Parathyroid adenoma (tissue), 2 donors: ENCODE results near the gene ANKRD30A.

Experiments used
- H2AFZ ChIP-seq: fragments of 300-600 bp; sonication (generic); one replicate; pipeline ENCODE4 v1.7.0; 2017; ENCODE audit warnings: antibody characterized with exemption, mild to moderate bottlenecking
- H3K27ac ChIP-seq: fragments of 300-600 bp; sonication (generic); one replicate; pipeline ENCODE4 v1.7.0; 2017
- H3K27me3 ChIP-seq: fragments of 300-600 bp; sonication (generic); one replicate; pipeline ENCODE4 v1.7.0; 2017; ENCODE audit warnings: low read length; ENCODE audit not compliant: control insufficient read depth, insufficient read depth
- H3K36me3 ChIP-seq: fragments of 300-600 bp; sonication (generic); one replicate; pipeline ENCODE4 v1.7.0; 2017; ENCODE audit warnings: low read length; ENCODE audit not compliant: control insufficient read depth, insufficient read depth
- H3K4me1 ChIP-seq: fragments of 300-600 bp; sonication (generic); one replicate; pipeline ENCODE4 v1.7.0; 2017; ENCODE audit warnings: control low read depth
- H3K4me2 ChIP-seq: fragments of 300-600 bp; sonication (generic); one replicate; pipeline ENCODE4 v1.7.0; 2017; ENCODE audit warnings: low read length
- H3K4me3 ChIP-seq: fragments of 300-600 bp; sonication (generic); one replicate; pipeline ENCODE4 v1.7.0; 2017; ENCODE audit warnings: low read depth, low read length
- H3K79me2 ChIP-seq: fragments of 300-600 bp; sonication (generic); one replicate; pipeline ENCODE4 v1.7.0; 2017; ENCODE audit warnings: control low read depth
- H3K9ac ChIP-seq: fragments of 300-600 bp; sonication (generic); one replicate; pipeline ENCODE4 v1.7.0; 2017; ENCODE audit warnings: mild to moderate bottlenecking
- H3K9me3 ChIP-seq: fragments of 300-600 bp; sonication (generic); one replicate; pipeline ENCODE4 v1.7.0; 2017; ENCODE audit warnings: low read length; ENCODE audit not compliant: control insufficient read depth
- TF ChIP-seq, protein P1 (sequence below): fragments of 300-600 bp; sonication (generic); IDR thresholded peaks from one replicate; pipeline ENCODE4 v1.7.0; 2017; ENCODE audit warnings: antibody characterized with exemption, mild to moderate bottlenecking
- donor health status: primary hyperparathyroidism.

ANKRD30A gene

DNA sequence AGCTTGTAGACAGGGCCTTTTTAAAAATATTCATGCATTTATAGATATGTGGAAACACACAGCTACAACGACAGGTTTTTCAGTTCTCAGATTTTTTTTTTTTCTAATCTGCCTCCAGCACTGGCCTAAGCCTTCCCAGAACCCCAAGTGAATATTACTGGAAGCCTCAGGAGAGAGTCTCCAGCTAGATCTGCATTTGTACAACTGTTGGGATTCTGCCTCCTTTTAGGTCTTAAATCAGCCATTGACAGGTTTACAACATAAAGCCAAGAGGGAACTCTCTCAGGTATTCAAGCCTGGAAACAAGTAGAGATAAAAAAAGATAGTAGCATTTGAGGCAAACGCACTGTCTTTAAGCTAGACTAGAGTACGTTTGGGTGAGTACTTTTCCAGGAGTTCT is 275.8 kb downstream of the ANKRD30A start:
- Histone ChIP-seq H3K4me3 (no peak overlapping the region), H3K9ac (no peak overlapping the region), H3K27me3 (no peaks in the 10 kb centered on the region), H3K4me1 (no peaks in the 10 kb centered on the region), H3K4me2 (no peak overlapping the region), H3K27ac (no peak overlapping the region), H2AFZ (no peak overlapping the region), H3K79me2 (no peaks in the 10 kb centered on the region), H3K9me3 (no peaks in the 10 kb centered on the region), H3K36me3 (no peaks in the 10 kb centered on the region)
- TF ChIP-seq, protein P1, sequence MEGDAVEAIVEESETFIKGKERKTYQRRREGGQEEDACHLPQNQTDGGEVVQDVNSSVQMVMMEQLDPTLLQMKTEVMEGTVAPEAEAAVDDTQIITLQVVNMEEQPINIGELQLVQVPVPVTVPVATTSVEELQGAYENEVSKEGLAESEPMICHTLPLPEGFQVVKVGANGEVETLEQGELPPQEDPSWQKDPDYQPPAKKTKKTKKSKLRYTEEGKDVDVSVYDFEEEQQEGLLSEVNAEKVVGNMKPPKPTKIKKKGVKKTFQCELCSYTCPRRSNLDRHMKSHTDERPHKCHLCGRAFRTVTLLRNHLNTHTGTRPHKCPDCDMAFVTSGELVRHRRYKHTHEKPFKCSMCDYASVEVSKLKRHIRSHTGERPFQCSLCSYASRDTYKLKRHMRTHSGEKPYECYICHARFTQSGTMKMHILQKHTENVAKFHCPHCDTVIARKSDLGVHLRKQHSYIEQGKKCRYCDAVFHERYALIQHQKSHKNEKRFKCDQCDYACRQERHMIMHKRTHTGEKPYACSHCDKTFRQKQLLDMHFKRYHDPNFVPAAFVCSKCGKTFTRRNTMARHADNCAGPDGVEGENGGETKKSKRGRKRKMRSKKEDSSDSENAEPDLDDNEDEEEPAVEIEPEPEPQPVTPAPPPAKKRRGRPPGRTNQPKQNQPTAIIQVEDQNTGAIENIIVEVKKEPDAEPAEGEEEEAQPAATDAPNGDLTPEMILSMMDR = no peak

GRCh38 chr10:37403776-37404175 is 278.4 kb downstream of the ANKRD30A start:
- TF ChIP-seq, protein P1 = no peak
- no peaks in the 10 kb centered on the region for H3K36me3 ChIP-seq
- H3K27ac ChIP-seq = no peak overlapping the region
- no peak overlapping the region for H3K4me2 ChIP-seq
- H3K9me3 ChIP-seq = no peaks in the 10 kb centered on the region
- no peaks in the 10 kb centered on the region for H3K79me2 ChIP-seq
- no peak overlapping the region for H2AFZ ChIP-seq
- H3K4me3 ChIP-seq = no peak overlapping the region
- H3K27me3 ChIP-seq = no peaks in the 10 kb centered on the region
- no peaks in the 10 kb centered on the region for H3K4me1 ChIP-seq
- H3K9ac ChIP-seq = no peak overlapping the region
